Measurements from ENCODE around the gene PACS1.

- TF ChIP-seq EP300 (IDR thresholded peaks at IDR 0.05) (no peak), CTCF (IDR thresholded peaks at IDR 0.05) (no peak), POLR2A (IDR thresholded peaks at IDR 0.05; ENCODE audit: low read depth) (no peak)
Measured at GRCh38 chr11:66243782-66244535, 173.9 kb downstream of the PACS1 start.
